Measurements from ENCODE around the gene ELL.

DNA sequence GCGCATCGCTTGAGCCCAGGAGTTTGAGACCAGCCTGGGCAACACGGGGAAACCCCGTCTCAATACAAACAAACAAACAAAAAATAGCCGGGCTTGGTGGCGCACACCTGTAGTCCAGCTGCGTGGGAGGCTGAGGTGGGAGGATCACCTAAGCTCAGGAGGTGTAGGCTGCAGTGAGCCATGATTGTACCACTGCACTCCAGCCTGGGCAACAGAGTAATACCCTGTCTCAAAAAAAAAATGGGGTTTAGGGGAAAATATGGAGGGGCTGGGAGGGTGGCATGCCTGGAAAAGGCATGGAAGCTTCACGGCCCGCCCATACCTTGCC, 82.0 kb downstream of the ELL start:
- TF ChIP-seq, protein P1, sequence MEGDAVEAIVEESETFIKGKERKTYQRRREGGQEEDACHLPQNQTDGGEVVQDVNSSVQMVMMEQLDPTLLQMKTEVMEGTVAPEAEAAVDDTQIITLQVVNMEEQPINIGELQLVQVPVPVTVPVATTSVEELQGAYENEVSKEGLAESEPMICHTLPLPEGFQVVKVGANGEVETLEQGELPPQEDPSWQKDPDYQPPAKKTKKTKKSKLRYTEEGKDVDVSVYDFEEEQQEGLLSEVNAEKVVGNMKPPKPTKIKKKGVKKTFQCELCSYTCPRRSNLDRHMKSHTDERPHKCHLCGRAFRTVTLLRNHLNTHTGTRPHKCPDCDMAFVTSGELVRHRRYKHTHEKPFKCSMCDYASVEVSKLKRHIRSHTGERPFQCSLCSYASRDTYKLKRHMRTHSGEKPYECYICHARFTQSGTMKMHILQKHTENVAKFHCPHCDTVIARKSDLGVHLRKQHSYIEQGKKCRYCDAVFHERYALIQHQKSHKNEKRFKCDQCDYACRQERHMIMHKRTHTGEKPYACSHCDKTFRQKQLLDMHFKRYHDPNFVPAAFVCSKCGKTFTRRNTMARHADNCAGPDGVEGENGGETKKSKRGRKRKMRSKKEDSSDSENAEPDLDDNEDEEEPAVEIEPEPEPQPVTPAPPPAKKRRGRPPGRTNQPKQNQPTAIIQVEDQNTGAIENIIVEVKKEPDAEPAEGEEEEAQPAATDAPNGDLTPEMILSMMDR (IDR thresholded peaks at IDR 0.05; ENCODE audit: poor library complexity, severe bottlenecking), result no peak
- no peak for TF ChIP-seq TAF1 (IDR thresholded peaks at IDR 0.05; ENCODE audit: low read depth)
- TF ChIP-seq EZH2 (IDR thresholded peaks at IDR 0.05; ENCODE audit: borderline replicate concordance, insufficient read depth, low read length, poor library complexity, severe bottlenecking), result no peak
- no peak for TF ChIP-seq EP300 (conservative IDR thresholded peaks at IDR 0.05; ENCODE audit: poor library complexity, severe bottlenecking)
- TF ChIP-seq POLR2AphosphoS5 (IDR thresholded peaks at IDR 0.05), result no peak
- no peak for TF ChIP-seq MXI1 (conservative IDR thresholded peaks at IDR 0.05; ENCODE audit: poor library complexity, severe bottlenecking)
- no peak for TF ChIP-seq SMC3 (conservative IDR thresholded peaks at IDR 0.05; ENCODE audit: poor library complexity)
- no peak for TF ChIP-seq RAD21 (conservative IDR thresholded peaks at IDR 0.05)
